HG03521 (cell line): ENCODE results near the gene SIX3.

Source experiments
- ATAC-seq: cut with Tn5 transposase; IDR thresholded peaks from one replicate; pipeline ENCODE4 v1.9.1; 2021; ENCODE audit warnings: mild to moderate bottlenecking, moderate library complexity; ENCODE audit not compliant: unreplicated experiment

The SIX3 gene

DNA sequence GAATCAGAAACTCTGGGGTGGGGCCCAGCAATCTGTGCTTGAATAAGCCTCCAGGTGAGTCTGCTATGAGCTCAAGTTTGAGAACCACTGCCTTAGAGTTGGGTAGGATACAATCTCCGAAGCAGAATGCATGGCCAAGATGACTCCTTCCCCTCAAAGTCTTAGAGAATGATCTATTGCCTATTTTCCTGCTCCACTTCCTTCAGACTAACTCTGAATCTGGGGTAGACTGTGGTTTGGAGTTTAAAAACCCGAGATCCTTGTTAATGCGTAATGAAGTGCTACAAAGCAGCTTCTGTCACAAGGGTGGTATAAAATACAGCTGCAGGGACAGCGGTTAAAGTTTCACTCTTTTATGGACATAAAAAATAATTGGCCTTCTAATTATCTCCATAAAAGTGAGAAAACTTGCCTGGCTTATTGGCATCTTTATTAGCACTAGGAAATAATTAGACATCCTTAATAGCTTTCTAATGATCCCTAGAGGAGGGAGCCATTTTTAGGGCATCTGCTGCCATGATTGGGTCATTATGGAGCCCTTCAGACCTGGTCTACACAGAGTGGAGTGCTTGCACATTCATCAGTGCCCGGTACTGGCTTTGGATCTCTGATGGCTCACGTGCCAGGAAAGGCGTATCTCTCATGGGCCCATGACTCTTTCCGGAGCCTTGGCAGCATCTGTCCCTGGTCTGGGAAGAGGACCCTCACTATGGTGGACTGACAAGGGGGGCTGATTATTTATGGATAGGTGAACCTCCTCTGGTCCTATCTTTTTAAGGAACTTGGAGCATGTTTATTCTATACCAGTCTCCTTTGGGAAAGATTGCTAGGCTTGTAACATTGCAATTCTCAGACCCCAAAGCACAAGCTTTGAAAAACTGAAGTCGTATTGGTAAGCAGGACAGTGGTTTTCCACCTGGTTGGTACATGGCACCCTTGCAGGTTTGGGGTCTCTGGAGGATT lies 39.5 kb downstream of the SIX3 start:
- no peak for ATAC-seq

DNA sequence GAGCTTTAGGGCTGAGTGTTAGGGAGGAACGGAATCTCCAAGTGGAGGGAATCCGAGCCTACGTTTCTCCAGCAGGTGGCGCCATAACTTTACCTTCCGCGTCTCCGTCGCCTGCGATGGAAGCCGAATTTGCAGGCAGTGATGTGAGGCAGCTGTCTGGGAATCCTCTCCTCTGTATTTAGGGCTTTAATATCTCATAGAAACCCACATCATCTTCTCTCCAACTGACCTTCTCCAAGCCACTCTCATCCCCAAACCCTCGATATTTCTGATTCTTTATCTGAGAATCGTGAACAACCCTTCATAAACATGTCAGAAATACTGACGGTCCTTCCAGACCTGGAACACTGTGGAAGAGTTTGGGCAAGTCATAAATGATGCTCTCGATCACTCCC lies 40.2 kb downstream of the SIX3 start:
- no peak for ATAC-seq

DNA sequence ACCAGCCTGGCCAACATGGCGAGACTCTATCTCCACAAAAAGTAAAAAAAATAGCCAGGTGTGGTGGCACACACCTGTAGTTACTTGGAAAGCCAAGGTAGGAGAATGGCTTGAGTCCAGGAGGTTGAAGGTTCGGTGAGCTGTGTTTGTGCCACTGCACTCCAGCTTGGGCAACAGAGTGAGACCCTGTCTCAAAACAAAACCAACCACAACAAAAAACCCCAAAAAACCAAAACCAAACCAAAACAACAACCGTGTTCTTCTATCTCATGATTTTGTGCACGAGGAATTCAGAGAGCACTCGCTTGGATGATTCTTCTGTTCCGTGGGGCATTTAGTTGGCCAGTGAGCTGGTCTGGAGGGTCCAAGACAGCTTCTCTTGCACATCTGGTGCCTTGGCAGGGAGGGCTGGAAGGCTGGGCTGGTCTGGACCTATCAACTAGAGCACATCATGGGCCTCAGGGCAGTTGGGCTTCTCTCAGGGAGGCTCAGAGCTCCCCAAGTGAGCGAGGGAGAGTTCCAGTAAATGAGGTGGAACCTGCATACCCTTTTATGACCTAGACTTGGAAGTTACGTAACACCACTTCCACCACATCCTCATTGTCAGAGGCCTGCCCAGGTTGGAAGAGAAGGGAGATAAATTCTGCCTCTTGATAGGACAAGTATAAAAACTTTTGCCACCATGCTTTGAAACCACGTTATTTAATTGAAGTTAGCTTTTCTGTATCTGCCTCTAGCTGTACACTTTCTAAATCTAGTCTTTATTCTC lies 42.5 kb downstream of the SIX3 start:
- ATAC-seq: no peak

DNA sequence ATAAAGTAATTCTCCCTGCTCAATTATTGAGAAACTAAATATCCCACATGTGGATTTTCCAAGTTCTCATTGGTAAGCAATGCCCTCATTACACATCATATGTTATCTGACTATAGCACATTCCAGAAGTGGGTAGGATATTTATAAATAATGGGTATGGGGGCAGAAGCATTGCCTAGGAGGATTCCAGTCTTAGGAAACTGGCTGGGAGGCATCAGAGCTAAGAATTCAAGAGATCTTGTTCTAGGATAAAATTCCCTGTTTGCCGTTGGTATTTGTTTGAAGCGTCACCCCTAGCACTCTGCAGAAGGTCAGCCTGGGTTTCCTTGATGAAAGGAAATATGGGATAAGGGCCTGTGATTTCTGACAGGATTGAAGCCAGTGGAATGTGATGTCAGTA lies 47.7 kb downstream of the SIX3 start:
- ATAC-seq: no peak

DNA sequence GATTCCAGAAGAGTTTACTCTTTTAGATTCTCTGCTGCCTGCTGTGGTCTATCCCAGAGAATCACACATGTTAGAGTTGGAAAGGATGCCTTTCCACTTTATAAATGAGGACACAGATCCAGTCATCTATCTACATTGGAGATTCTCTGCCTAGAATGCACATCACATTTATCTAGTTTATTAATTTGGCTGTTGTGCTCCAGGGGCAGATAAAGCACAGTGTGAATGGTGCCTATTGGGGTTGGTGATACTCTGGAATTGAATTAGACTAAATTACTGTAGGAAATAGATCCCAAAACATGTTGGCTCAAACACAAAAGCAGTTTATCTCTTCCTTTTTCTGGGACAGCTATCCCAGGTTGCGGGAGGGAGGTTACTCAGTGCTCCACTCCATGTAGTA lies 52.9 kb downstream of the SIX3 start:
- ATAC-seq: no peak
